Ishikawa (cell line): Measurements from ENCODE around the gene LBR.

Experiments used
- RAD21 ChIP-seq: IDR thresholded peaks from 2 replicates; pipeline ENCODE4 v1.6.1; 2012; ENCODE audit warnings: low read depth
- TAF1 ChIP-seq: IDR thresholded peaks from 2 replicates; pipeline ENCODE4 v1.6.1; 2012; ENCODE audit warnings: low read depth, mild to moderate bottlenecking
- TF ChIP-seq, protein P1 (sequence below): IDR thresholded peaks from 2 replicates; pipeline ENCODE4 v1.6.1; 2012

DNA sequence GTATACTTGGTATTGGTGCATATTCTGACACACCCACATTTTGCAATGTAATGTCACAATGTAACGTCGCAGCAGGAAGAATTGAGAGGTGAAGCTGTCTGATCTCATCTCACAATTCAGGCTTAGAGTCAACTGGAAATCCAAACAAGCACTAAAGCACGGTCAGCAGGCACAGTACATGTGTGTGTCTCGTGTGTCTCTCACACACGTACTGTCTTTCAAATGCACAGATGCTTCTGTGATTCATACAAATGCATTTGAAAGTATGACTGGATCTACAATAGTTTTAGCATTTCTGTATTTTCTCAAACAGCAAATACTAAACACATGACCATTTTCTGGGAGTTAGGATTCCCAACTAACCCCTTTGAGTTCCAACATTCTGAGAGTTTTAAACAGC lies 26.9 kb downstream of the LBR start:
- TF ChIP-seq, protein P1, sequence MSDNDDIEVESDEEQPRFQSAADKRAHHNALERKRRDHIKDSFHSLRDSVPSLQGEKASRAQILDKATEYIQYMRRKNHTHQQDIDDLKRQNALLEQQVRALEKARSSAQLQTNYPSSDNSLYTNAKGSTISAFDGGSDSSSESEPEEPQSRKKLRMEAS = no peak
- TF ChIP-seq RAD21 (no peak), TAF1 (no peak)
